NCI-H1694 (cell line): ENCODE data around the gene KRT1.
"Not testable (repeated sequence)": the region's sequence is repeated elsewhere in the genome, so short reads cannot be mapped to it uniquely, and the experiment has no call there.

Experiments used
- DNase-seq: peaks from one replicate; lab custom pipeline; 2025; lab: John Stamatoyannopoulos, UW

The KRT1 gene

GRCh38 chr12:52680363-52680762, at the start of gene KRT1:
Gene KRT1, minus strand, starts transcription at chr12:52680407. Its CDS starts 59 bp downstream, at chr12:52680348.
- DNase-seq, result no peak

DNA sequence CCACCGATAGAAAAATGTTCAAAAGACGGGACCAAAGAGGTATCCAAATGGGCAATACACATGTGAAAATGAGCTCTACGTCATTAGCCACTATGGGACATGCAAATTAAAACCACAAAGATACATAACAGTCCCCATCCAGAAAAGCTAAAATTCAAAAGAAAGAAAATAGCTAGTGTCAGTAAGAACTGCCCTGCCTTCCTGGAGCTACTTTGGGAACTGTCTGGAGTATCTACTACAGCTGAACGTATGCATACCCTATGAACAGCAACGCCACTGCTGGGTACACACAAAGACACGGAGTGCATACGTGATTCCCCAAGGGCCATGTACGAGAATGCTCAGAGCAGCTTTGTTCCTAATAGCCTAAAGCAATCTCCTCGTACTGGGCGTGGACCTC, 48.9 kb upstream of the KRT1 start:
- no peak for DNase-seq

DNA sequence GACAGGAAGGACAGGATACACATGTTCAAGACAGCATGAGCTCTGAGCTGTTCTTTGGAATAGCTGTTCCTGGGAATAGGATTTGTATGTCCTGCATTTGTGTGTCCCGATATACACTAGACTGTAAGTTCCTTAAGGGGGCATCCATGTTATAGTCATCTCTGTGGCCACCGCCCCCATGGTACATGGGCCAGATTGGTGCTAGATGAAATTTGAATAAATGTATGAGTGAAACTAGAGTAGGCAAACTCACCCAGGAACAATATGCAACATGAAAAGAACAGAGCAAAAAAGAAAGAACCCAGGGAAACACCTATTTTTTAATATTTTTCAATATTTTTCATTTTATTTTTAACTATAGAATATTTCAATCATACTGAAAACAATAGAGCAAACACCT, 48.2 kb upstream of the KRT1 start:
- no peak for DNase-seq

DNA sequence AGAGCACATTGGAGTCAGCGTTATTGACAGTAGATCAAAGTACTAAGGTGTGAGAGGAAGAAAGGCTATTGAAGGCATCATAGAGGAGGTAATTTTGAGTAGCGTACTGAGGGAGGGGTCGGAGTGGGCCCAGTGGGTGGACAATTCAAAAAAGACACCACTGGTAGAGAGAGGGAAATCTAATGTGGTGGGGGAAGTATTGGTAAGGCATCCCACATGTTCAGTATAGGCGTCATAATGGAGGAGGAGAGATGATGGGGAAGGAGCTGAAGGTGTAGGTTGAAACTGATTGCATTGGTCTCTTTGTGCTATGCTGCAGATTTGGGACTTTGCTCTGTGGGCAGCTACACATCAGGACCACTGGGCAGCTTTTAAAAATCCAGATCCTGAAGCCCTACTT, 46.8 kb upstream of the KRT1 start:
- no peak for DNase-seq

DNA sequence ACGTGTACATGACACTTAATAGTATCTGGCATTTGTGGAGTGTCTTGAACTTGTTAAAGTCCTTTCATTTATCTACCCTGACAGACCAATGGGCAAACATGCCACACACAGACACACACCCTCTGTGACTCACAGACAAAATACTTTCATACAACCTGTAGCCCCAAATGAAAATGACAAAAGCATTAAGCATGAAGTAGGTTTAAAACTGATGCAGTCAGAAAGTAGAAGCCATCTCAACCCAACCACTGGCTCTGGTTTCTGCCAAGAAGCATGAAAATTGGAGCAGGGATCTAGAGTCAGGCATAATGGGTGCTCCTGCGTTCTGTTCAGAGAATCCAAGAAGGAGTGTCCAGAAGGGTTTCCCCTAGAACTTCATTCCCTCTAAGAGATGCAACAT, 46.2 kb upstream of the KRT1 start:
- DNase-seq, result no peak

DNA sequence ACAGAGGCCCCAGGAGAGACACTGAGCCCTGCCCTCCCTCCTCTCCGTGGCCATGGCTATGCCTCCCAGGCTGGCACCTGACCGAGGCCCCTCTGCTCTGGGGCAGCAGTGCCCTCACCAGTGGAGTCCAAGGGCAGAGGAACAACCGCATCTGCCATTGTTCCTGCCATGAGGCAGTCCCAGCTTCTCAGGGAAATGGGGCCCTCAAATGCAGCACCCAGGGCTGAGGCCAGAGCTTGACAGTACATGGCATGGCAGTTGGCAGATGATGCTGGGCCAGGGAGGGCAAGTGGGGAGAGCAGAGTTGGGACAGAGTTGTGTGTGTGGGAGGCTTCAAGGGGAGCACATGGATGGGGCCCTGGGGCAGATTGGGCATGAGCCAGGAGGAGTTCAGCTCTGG, 44.2 kb upstream of the KRT1 start:
- DNase-seq, result no peak

DNA sequence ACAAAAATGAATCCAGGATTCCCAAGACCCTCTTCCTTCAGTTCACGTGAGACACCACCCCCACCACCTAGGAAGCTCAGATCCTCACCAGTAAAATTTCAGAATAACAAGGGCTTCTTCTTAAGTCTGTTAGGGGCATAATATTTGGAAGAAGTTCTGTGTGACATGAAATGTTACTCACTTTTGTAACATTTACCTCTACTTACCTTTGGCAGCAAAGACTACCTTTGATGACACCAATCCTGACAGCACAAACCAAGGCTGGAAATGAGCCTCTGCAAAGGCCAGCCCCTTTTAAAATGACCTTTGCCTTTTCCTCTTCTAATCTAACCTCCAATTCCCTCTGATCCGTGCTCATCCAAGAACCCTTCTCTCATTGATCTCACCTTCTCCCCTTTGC, 42.5 kb upstream of the KRT1 start:
- DNase-seq, result no peak

- DNase-seq, result no peak
Observed at GRCh38 chr12:52721838-52722470, 41.7 kb upstream of the KRT1 start.

- DNase-seq, result no peak
Observed at GRCh38 chr12:52720365-52720886, 40.2 kb upstream of the KRT1 start.

DNA sequence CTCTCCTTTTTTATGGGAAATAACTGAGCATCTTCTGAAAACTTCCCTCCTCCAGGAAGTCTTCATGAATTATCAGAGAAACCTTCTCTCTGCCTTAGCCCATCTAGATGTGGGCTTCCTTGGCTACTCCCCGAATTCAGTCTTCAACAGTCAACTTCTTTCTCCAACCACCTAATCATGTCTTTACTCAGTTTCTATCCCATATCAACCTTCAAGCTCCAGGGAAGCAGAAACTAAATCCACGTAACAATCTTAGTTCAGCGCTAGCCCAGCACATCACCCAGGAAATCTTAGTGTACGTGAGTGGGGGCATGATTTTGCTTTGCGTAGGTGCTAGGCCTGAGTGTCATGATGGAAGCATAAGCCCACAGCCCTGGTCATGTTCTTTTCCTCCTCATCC, 35.9 kb upstream of the KRT1 start:
- DNase-seq, result no peak

- no peak for DNase-seq
Observed at GRCh38 chr12:52715416-52715815, 35.2 kb upstream of the KRT1 start.

GRCh38 chr12:52714887-52715281, 34.7 kb upstream of the KRT1 start:
- no peak for DNase-seq

DNA sequence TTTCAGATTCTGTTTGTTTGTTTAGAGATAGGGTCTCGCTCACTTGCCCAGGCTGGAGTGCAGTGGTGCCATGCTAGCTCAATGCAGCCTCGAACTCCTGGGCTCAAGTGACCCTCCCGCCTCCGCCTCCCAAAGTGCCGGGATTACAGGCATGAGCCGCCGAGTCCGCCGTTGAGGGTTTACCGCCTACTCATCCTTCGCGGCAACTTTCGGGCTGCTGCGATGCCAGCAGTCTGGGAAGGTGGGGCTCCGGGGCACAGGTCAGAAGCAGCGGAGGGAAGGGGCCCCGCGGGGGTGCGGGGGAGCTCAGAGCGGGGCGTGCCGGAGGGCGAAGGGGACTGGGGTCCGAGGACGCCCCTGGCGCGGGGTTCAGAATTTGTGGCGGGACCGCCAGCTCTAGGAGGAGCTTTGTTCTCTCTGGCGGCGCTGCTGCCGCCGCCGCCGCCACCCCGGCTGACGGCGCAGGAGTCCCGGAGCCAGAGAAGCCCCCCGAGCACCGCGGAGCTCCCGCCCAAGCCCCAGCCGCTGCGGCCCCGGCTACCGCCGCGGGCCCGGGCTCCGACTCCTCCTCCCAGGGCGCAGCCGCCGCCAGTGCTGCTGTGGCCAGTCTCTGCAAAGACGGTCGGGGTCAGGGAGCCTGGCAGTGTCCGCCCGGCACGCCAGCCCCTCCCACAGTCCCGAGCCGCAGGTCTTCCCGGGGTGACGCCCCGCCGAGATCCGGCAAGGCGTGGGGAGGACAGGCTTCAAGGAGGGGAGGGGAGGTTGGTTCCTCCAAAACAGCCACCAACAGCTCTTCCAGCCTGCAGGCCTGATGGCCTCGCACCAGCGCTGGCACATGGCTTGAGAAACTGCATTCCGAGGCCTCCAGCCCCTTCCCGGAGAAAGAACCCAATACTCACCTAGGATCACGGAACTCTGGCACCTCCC, 34.0 kb upstream of the KRT1 start:
- DNase-seq, result no peak

DNA sequence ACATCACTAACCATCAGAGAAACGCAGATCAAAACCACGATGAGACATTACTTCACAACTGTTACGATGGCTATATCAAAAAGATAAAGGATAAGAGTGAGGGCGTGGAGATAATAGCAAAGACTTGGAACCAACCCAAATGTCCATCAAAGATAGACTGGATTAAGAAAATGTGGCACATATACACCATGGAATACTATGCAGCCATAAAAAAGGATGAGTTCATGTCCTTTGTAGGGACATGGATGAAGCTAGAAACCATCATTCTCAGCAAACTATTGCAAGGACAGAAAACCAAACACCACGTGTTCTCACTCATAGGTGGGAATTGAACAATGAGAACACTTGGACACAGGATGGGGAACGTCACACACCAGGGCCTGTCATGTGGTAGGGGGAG, 31.9 kb upstream of the KRT1 start:
- not testable (repeated sequence) for DNase-seq

GRCh38 chr12:52710730-52711129, 30.5 kb upstream of the KRT1 start:
- no peak for DNase-seq

DNA sequence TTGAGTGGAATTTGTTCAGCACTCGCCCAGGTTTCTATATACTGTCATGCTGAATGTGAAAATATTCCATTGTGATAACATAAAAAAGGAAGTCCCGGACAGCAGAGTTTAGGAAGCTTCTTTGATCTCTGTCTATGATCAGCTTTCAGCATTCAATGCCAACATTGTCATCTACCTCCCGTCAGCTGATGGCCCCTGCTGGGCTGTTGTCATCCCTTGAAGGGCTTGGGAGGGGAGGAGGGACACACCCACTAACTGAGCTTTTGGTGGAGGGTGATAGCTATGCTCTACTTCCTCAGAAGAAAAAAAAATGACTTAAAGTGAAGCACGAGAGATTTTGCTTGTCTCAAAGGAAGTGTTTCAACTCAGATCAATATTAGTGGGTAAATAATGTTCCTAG, 27.8 kb upstream of the KRT1 start:
- DNase-seq, result no peak

GRCh38 chr12:52704464-52704863, 24.3 kb upstream of the KRT1 start:
- no peak for DNase-seq

DNA sequence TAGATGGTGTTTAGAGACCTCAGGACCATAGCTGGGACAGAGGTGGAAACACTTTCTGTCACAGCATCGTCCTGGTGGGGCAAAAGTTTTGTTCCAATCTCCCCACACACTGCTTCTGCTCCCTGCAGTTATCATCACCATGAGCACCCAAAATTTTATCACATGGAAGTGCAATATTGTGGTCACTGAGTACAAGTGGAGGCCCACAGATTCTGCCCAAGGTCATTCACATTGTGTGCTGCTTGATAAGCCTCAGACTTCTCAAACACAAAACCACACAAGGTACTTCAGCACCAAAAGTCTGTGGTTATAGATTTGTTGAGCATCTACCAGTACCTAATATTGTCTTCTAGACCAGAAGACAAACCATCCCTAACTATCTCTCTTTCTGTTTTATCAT, 23.7 kb upstream of the KRT1 start:
- no peak for DNase-seq

DNA sequence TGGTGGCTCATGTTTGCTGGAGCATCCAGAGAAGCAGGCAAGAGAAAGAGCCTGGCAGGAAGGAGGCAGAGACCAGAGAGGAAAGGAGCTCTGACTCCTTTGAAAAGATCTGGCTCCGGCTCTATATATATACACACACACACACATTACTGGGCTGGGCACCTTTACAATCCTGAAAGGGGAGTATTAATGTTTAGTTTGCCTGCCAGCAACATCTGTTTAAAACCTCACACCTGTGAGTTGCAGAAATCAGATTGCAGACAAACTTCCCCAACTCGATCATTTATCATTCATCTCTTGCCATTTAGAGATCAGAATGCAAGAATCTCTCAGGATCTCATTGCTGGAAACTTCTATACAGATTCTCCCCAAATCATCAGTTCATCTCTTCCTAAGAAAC, 23.2 kb upstream of the KRT1 start, which contains the start of gene KRT77:
Gene KRT77 (minus strand): TSS at position 101 of the 400 bp plus-strand sequence. CDS start 90 bp downstream, at position 11.
- DNase-seq, result no peak

DNA sequence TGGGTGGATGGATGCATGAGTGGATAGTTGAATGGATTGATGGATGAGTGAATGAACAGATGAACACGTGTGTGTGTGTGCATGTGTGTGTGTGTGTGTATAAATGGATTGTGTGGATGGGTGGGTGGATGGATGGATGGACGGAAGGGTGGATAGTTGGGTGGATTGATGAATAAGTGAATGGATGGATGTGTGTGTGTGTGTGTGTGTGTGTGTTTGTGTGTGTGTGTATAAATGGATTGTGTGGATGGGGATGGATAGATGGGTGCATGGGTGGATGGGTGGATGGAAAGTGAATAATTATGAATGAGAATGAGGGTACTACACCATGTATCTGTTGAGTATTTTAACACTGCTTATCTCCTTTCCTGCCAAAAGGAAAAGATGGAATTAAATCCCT, 22.1 kb upstream of the KRT1 start:
- no peak for DNase-seq

DNA sequence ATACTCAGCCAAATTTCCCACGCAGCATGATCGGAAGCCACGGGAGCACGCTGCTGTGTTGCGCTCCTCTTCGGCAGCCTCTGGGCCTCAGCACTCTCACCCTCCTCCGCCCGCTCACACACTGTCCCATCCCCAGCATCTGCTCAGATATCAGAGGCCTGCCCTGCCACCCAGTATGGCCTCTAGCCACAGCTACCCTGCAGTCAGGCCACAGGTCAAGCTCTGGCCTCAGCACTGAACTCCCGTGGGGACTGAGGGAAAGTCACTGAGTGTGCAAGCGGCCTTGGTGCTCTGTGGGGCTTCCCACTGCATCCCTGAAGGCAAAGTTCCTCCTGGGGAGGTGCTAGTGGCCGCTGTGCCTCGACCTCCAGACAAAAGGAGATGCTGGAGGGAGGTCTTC, 21.1 kb upstream of the KRT1 start:
- no peak for DNase-seq

GRCh38 chr12:52699960-52700359, 19.8 kb upstream of the KRT1 start:
- DNase-seq, result no peak

- DNase-seq, result no peak
Observed at GRCh38 chr12:52699373-52699772, 19.2 kb upstream of the KRT1 start.
